GM18867 (cell line): ENCODE measurements around the gene COL6A3.
"Not testable (repeated sequence)": the region's sequence is repeated elsewhere in the genome, so short reads cannot be mapped to it uniquely, and the experiment has no call there.

ENCODE experiments used
- ATAC-seq: cut with Tn5 transposase; IDR thresholded peaks from one replicate; pipeline ENCODE4 v1.9.1; 2021; ENCODE audit warnings: mild to moderate bottlenecking, moderate library complexity; ENCODE audit not compliant: unreplicated experiment

Gene COL6A3

GRCh38 chr2:237321746-237322145 is 92.2 kb downstream of the COL6A3 start:
- no peak for ATAC-seq

- ATAC-seq, result no peak
These were observed 93.0 kb downstream of the COL6A3 start for GRCh38 chr2:237320801-237321560.

GRCh38 chr2:237319887-237320286 is 94.1 kb downstream of the COL6A3 start:
- no peak for ATAC-seq

GRCh38 chr2:237319086-237319820 is 94.7 kb downstream of the COL6A3 start:
- ATAC-seq, result no peak

GRCh38 chr2:237316339-237316738 is 97.6 kb downstream of the COL6A3 start:
- no peak for ATAC-seq

GRCh38 chr2:237315829-237316225 is 98.1 kb downstream of the COL6A3 start:
- no peak for ATAC-seq

- no peak for ATAC-seq
These were observed 98.7 kb downstream of the COL6A3 start for GRCh38 chr2:237315170-237315828.

- ATAC-seq, result no peak
These were observed 99.3 kb downstream of the COL6A3 start for GRCh38 chr2:237314681-237315080.

- ATAC-seq, result no peak
These were observed 99.8 kb downstream of the COL6A3 start for GRCh38 chr2:237314198-237314597.

- no peak for ATAC-seq
These were observed 101.8 kb downstream of the COL6A3 start for GRCh38 chr2:237312021-237312755.

- ATAC-seq, result no peak
These were observed 103.3 kb downstream of the COL6A3 start for GRCh38 chr2:237310515-237311114.

- no peak for ATAC-seq
These were observed 104.5 kb downstream of the COL6A3 start for GRCh38 chr2:237309416-237309815.

- ATAC-seq, result no peak
These were observed 105.0 kb downstream of the COL6A3 start for GRCh38 chr2:237309011-237309410.

- no peak for ATAC-seq
These were observed 106.5 kb downstream of the COL6A3 start for GRCh38 chr2:237307474-237307873.

- no peak for ATAC-seq
These were observed 107.2 kb downstream of the COL6A3 start for GRCh38 chr2:237306787-237307170.

- ATAC-seq, result no peak
These were observed 107.7 kb downstream of the COL6A3 start for GRCh38 chr2:237306083-237306786.

GRCh38 chr2:237305579-237305978 is 108.4 kb downstream of the COL6A3 start:
- ATAC-seq, result no peak

GRCh38 chr2:237304763-237305514 is 109.0 kb downstream of the COL6A3 start:
- no peak for ATAC-seq

- not testable (repeated sequence) for ATAC-seq
These were observed 110.7 kb downstream of the COL6A3 start for GRCh38 chr2:237303244-237303643.
